Measurements from ENCODE around the gene APLF.

- TF ChIP-seq CTCF (IDR thresholded peaks at IDR 0.05) = no peak
- TF ChIP-seq POLR2A (IDR thresholded peaks at IDR 0.05) = no peak
Measured at GRCh38 chr2:68432696-68433658, 34.4 kb upstream of the APLF start.
